Activated T-helper 1 cell treated with anti-CD3 and anti-CD28 coated beads, Interleukin-12 subunit alpha, Interleukin-12 subunit beta, Interleukin-2, Interleukin-4 antibody, amounts not matched to agents 30 ng/mL and 10 ng/mL and 1 ng/mL, durations not matched to agents 14 hours and 24 hours and 36 hours (primary cell): ENCODE results near the gene THY1. TPM values are rescaled to one million over a fixed set of nuclear protein-coding genes. Genes with fewer than 3 reads are reported as not detected.

ENCODE experiments used
- DNase-seq: peaks from one replicate; pipeline ENCODE4 v3.0.0; 2021; ENCODE audit warnings: low spot score
- H3K27ac Mint-ChIP-seq: one replicate; pipeline ENCODE4 v1.8.0; 2021; ENCODE audit warnings: mild to moderate bottlenecking, mixed read lengths
- H3K27me3 Mint-ChIP-seq: one replicate; pipeline ENCODE4 v1.8.0; 2022; ENCODE audit warnings: mild to moderate bottlenecking, moderate library complexity, mixed read lengths; ENCODE audit not compliant: insufficient read depth
- H3K36me3 Mint-ChIP-seq: one replicate; pipeline ENCODE4 v1.8.0; 2021; ENCODE audit warnings: low read depth, mixed read lengths
- H3K4me1 Mint-ChIP-seq: one replicate; pipeline ENCODE4 v1.8.0; 2021; ENCODE audit warnings: low read depth, mixed read lengths
- H3K4me3 Mint-ChIP-seq: one replicate; pipeline ENCODE4 v1.8.0; 2021; ENCODE audit warnings: mild to moderate bottlenecking, moderate library complexity, mixed read lengths
- H3K9me3 Mint-ChIP-seq: one replicate; pipeline ENCODE4 v1.8.0; 2021; ENCODE audit warnings: mixed read lengths
- intact Hi-C: fragments of 100-400 bp; cut with micrococcal nuclease; formaldehyde crosslinking; loops from one replicate; pipeline ENCODE4 v1.15.1; 2024
- total RNA-seq: library from RNA; stranded (reverse); gene quantifications from 2 replicates; pipeline ENCODE4 v1.2.3, GENCODE V29; 2022

The THY1 gene
- total RNA-seq, 1 donor from 2014 or later: 0.83 TPM

GRCh38 chr11:119373059-119373920 is 49.7 kb downstream of the THY1 start:
- intact Hi-C loops: no loop called here
- no peak for DNase-seq
- Mint-ChIP-seq H3K4me3 (no peak overlapping the region), H3K27me3 (peaks cover 12% of the 10 kb centered on the region), H3K4me1 (no peaks in the 10 kb centered on the region), H3K36me3 (no peaks in the 10 kb centered on the region), H3K9me3 (no peaks in the 10 kb centered on the region), H3K27ac (no peak overlapping the region)

- intact Hi-C loops: no loop called here
- Mint-ChIP-seq H3K27ac (no peak overlapping the region), H3K27me3 (peaks cover 16% of the 10 kb centered on the region), H3K36me3 (no peaks in the 10 kb centered on the region), H3K9me3 (no peaks in the 10 kb centered on the region), H3K4me3 (no peak overlapping the region), H3K4me1 (no peaks in the 10 kb centered on the region)
- no peak for DNase-seq
Observed at GRCh38 chr11:119372260-119373058, 50.5 kb downstream of the THY1 start.

GRCh38 chr11:119371778-119372182 is 51.2 kb downstream of the THY1 start:
- no peak for DNase-seq
- Mint-ChIP-seq H3K4me1 (no peaks in the 10 kb centered on the region), H3K27ac (no peak overlapping the region), H3K36me3 (no peaks in the 10 kb centered on the region), H3K9me3 (no peaks in the 10 kb centered on the region), H3K4me3 (no peak overlapping the region), H3K27me3 (peaks cover 18% of the 10 kb centered on the region)
- intact Hi-C loops: no loop called here

- H3K4me1 Mint-ChIP-seq: no peaks in the 10 kb centered on the region
- no peak overlapping the region for H3K27ac Mint-ChIP-seq
- peaks cover 22% of the 10 kb centered on the region for H3K27me3 Mint-ChIP-seq
- H3K9me3 Mint-ChIP-seq: no peaks in the 10 kb centered on the region
- H3K36me3 Mint-ChIP-seq: no peaks in the 10 kb centered on the region
- no peak for DNase-seq
- H3K4me3 Mint-ChIP-seq: no peak overlapping the region
- intact Hi-C loops: no loop called here
Observed at GRCh38 chr11:119371067-119371601, 51.8 kb downstream of the THY1 start.

- Mint-ChIP-seq H3K4me3 (no peak overlapping the region), H3K27ac (no peak overlapping the region), H3K9me3 (no peaks in the 10 kb centered on the region), H3K27me3 (peaks cover 27% of the 10 kb centered on the region), H3K36me3 (no peaks in the 10 kb centered on the region), H3K4me1 (no peaks in the 10 kb centered on the region)
- DNase-seq: no peak
- intact Hi-C loops: no loop called here
Observed at GRCh38 chr11:119370486-119371046, 52.4 kb downstream of the THY1 start.

GRCh38 chr11:119369132-119369925 is 53.6 kb downstream of the THY1 start:
- intact Hi-C loops: loop anchor here (10.0 kb wide), 1 partner anchor 355 kb away; the partner anchor contains the start of gene NECTIN1
- H3K9me3 Mint-ChIP-seq: no peaks in the 10 kb centered on the region
- H3K36me3 Mint-ChIP-seq: no peaks in the 10 kb centered on the region

GRCh38 chr11:119368121-119369034 is 54.6 kb downstream of the THY1 start:
- Mint-ChIP-seq H3K9me3 (no peaks in the 10 kb centered on the region), H3K36me3 (no peaks in the 10 kb centered on the region), H3K4me3 (no peak overlapping the region), H3K4me1 (peaks cover 8% of the 10 kb centered on the region), H3K27ac (no peak overlapping the region), H3K27me3 (peaks cover 41% of the 10 kb centered on the region)
- intact Hi-C loops: loop anchor here (10.0 kb wide), 1 partner anchor 356 kb away; the partner anchor contains the start of gene NECTIN1
- DNase-seq: no peak

More at GRCh38 chr11:119369132-119369925, 53.6 kb downstream of the THY1 start:
- DNase-seq: no peak
- no peak overlapping the region for H3K27ac Mint-ChIP-seq
- no peak overlapping the region for H3K4me3 Mint-ChIP-seq
- H3K27me3 Mint-ChIP-seq: peaks cover 39% of the 10 kb centered on the region
- H3K4me1 Mint-ChIP-seq: peaks cover 7% of the 10 kb centered on the region

GRCh38 chr11:119367661-119368120 is 55.3 kb downstream of the THY1 start:
- Mint-ChIP-seq H3K27me3 (peaks cover 47% of the 10 kb centered on the region), H3K36me3 (no peaks in the 10 kb centered on the region), H3K4me3 (no peak overlapping the region), H3K27ac (no peak overlapping the region), H3K4me1 (peaks cover 8% of the 10 kb centered on the region), H3K9me3 (no peaks in the 10 kb centered on the region)
- intact Hi-C loops: loop anchor here (10.0 kb wide), 1 partner anchor 357 kb away; the partner anchor contains the start of gene NECTIN1
- no peak for DNase-seq

Other genes starting within 250 kb of the THY1 start
- gene NHERF4, start 237.7 kb downstream of the THY1 start, total RNA-seq: 0.56 TPM in 1 of 2 replicates, not detected in the other
- 38.1 and 39.9 TPM in 2 replicates for gene CBL, start 216.8 kb downstream of the THY1 start, total RNA-seq
- 6.0 and 6.6 TPM in 2 replicates for gene MCAM, start 106.0 kb downstream of the THY1 start, total RNA-seq
- gene RNF26, start 88.6 kb downstream of the THY1 start, total RNA-seq: 26.1 and 27.9 TPM in 2 replicates
- not detected in 2 replicates for gene C1QTNF5, start 82.3 kb downstream of the THY1 start, total RNA-seq
- gene MFRP, start 76.5 kb downstream of the THY1 start, total RNA-seq: not detected in 2 replicates
- 0.22 and 0.36 TPM in 2 replicates for gene USP2, start 41.5 kb downstream of the THY1 start, total RNA-seq